H9 (cell line): Measurements from ENCODE around the gene C13orf46. TPM values are rescaled to one million over a fixed set of nuclear protein-coding genes. Genes with fewer than 3 reads are reported as not detected.

Experiments used
- DNase-seq: peaks from one replicate; pipeline ENCODE4 v3.0.0-alpha.2; 2017
- H2AFZ ChIP-seq: one replicate; pipeline ENCODE4 v1.6.1; 2013; ENCODE audit warnings: mild to moderate bottlenecking, low read length, control low read depth, moderate library complexity
- H2AK5ac ChIP-seq: 2 replicates; pipeline ENCODE4 v1.6.1; 2013; ENCODE audit warnings: low read length, control low read depth, mixed read lengths; ENCODE audit not compliant: insufficient read length
- H2BK120ac ChIP-seq: one replicate; pipeline ENCODE4 v1.6.1; 2013; ENCODE audit warnings: low read depth, mild to moderate bottlenecking, low read length, control low read depth, inconsistent platforms; ENCODE audit not compliant: poor library complexity, severe bottlenecking
- H2BK12ac ChIP-seq: 2 replicates; pipeline ENCODE4 v1.6.1; 2013; ENCODE audit warnings: low read length, control low read depth, mixed read lengths, low read depth; ENCODE audit not compliant: insufficient read length
- H2BK15ac ChIP-seq: 2 replicates; pipeline ENCODE4 v1.6.1; 2013; ENCODE audit warnings: low read depth, low read length, control low read depth
- H2BK20ac ChIP-seq: one replicate; pipeline ENCODE4 v1.6.1; 2013; ENCODE audit warnings: low read depth, mild to moderate bottlenecking, low read length, control low read depth, inconsistent platforms; ENCODE audit not compliant: poor library complexity, severe bottlenecking
- H2BK5ac ChIP-seq: 2 replicates; pipeline ENCODE4 v1.6.1; 2013; ENCODE audit warnings: low read length, control low read depth, mixed read lengths; ENCODE audit not compliant: insufficient read length
- H3K14ac ChIP-seq: 2 replicates; pipeline ENCODE4 v1.6.1; 2013; ENCODE audit warnings: low read length, control low read depth; ENCODE audit not compliant: insufficient read depth
- H3K18ac ChIP-seq: 2 replicates; pipeline ENCODE4 v1.6.1; 2013; ENCODE audit warnings: low read depth, mild to moderate bottlenecking, mixed read lengths, low read length, control low read depth; ENCODE audit not compliant: insufficient read length
- H3K23ac ChIP-seq: 2 replicates; pipeline ENCODE4 v1.6.1; 2013; ENCODE audit warnings: low read length, control low read depth, mixed read lengths, low read depth; ENCODE audit not compliant: insufficient read length
- H3K23me2 ChIP-seq: 2 replicates; pipeline ENCODE4 v1.6.1; 2013; ENCODE audit warnings: low read depth, mild to moderate bottlenecking, mixed read lengths, low read length, control low read depth; ENCODE audit not compliant: insufficient read length, poor library complexity, severe bottlenecking
- H3K27ac ChIP-seq: 2 replicates; pipeline ENCODE4 v1.5.1; 2013; ENCODE audit warnings: low read length, control low read depth, mixed read lengths, low read depth; ENCODE audit not compliant: insufficient read length
- H3K27me3 ChIP-seq: 2 replicates; pipeline ENCODE4 v1.6.1; 2013; ENCODE audit warnings: low read length, control low read depth, inconsistent platforms; ENCODE audit not compliant: insufficient read depth
- H3K4ac ChIP-seq: 2 replicates; pipeline ENCODE4 v1.6.1; 2013; ENCODE audit warnings: low read depth, mild to moderate bottlenecking, control low read depth, inconsistent platforms, low read length, moderate library complexity
- H3K4me1 ChIP-seq: 2 replicates; pipeline ENCODE4 v1.6.1; 2013; ENCODE audit warnings: low read length, control low read depth, inconsistent platforms; ENCODE audit not compliant: insufficient read depth
- H3K4me2 ChIP-seq: 2 replicates; pipeline ENCODE4 v1.6.1; 2013; ENCODE audit warnings: low read length, control low read depth, mixed read lengths; ENCODE audit not compliant: insufficient read length, insufficient read depth
- H3K56ac ChIP-seq: 2 replicates; pipeline ENCODE4 v1.6.1; 2013; ENCODE audit warnings: low read depth, mild to moderate bottlenecking, mixed read lengths, low read length, control low read depth; ENCODE audit not compliant: insufficient read length
- H3K79me1 ChIP-seq: 2 replicates; pipeline ENCODE4 v1.6.1; 2013; ENCODE audit warnings: low read depth, mild to moderate bottlenecking, moderate library complexity, low read length, control low read depth, inconsistent platforms; ENCODE audit not compliant: insufficient read depth, poor library complexity, severe bottlenecking
- H3K79me2 ChIP-seq: 2 replicates; pipeline ENCODE4 v1.6.1; 2013; ENCODE audit warnings: low read length, control low read depth, inconsistent platforms; ENCODE audit not compliant: insufficient read depth
- H3K9ac ChIP-seq: 2 replicates; pipeline ENCODE4 v1.6.1; 2013; ENCODE audit warnings: low read length, control low read depth, mixed read lengths; ENCODE audit not compliant: insufficient read length; ENCODE audit errors: extremely low read depth
- H3K9me3 ChIP-seq: one replicate; pipeline ENCODE4 v1.6.1; 2013; ENCODE audit warnings: low read depth, low read length, inconsistent platforms; ENCODE audit not compliant: control insufficient read depth
- H3T11ph ChIP-seq: one replicate; pipeline ENCODE4 v1.6.1; 2013; ENCODE audit warnings: mild to moderate bottlenecking, low read length, control low read depth, inconsistent platforms
- H4K20me1 ChIP-seq: one replicate; pipeline ENCODE4 v1.6.1; 2013; ENCODE audit not compliant: control insufficient read depth, insufficient read length, insufficient read depth
- H4K5ac ChIP-seq: 2 replicates; pipeline ENCODE4 v1.6.1; 2013; ENCODE audit warnings: low read depth, mild to moderate bottlenecking, mixed read lengths, low read length, control low read depth; ENCODE audit not compliant: insufficient read length
- H4K8ac ChIP-seq: replicated peaks from 2 replicates; pipeline ENCODE4 v1.6.1; 2013; ENCODE audit warnings: low read length, control low read depth, mixed read lengths, low read depth; ENCODE audit not compliant: insufficient read length
- H4K91ac ChIP-seq: 2 replicates; pipeline ENCODE4 v1.6.1; 2013; ENCODE audit warnings: low read depth, mild to moderate bottlenecking, moderate library complexity, mixed read lengths, low read length, control low read depth; ENCODE audit not compliant: insufficient read length
- H3K27ac Mint-ChIP-seq, 3 experiments: 2 replicates in 2 of 3; 3 replicates in 1 of 3; pipeline ENCODE4 v1.8.0; 2020 to 2021; ENCODE audit warnings: mixed read lengths in 3 of 3, mild to moderate bottlenecking in 1 of 3, moderate library complexity in 1 of 3
- H3K27me3 Mint-ChIP-seq: 2 replicates; pipeline ENCODE4 v1.8.0; 2021; ENCODE audit warnings: low read depth, mild to moderate bottlenecking, moderate library complexity, mixed read lengths
- H3K36me3 Mint-ChIP-seq, 3 experiments: 2 replicates in 2 of 3; 3 replicates in 1 of 3; pipeline ENCODE4 v1.8.0; 2020 to 2021; ENCODE audit warnings: low read depth in 3 of 3, mixed read lengths in 3 of 3; ENCODE audit not compliant: insufficient read depth in 1 of 3
- H3K4me1 Mint-ChIP-seq, 2 experiments: 2 replicates each; pipeline ENCODE4 v1.8.0; 2020; ENCODE audit warnings: mixed read lengths in 2 of 2
- H3K4me3 Mint-ChIP-seq, 2 experiments: 2 replicates in 1 of 2; 3 replicates in 1 of 2; pipeline ENCODE4 v1.8.0; 2020 to 2021; ENCODE audit warnings: mild to moderate bottlenecking in 2 of 2, mixed read lengths in 2 of 2, moderate library complexity in 1 of 2
- H3K9me3 Mint-ChIP-seq, 2 experiments: 2 replicates in 1 of 2; 3 replicates in 1 of 2; pipeline ENCODE4 v1.8.0; 2020; ENCODE audit warnings: mild to moderate bottlenecking in 2 of 2, mixed read lengths in 2 of 2, moderate library complexity in 1 of 2
- CTCF ChIP-seq: fragments of 200-600 bp; sonication (generic); conservative IDR thresholded peaks from 3 replicates; pipeline ENCODE4 v1.8.0; 2021; ENCODE audit warnings: antibody characterized with exemption, mild to moderate bottlenecking
- WGBS: extraction: QIAGEN DNeasy Blood & Tissue Kit; methylation state at CpG from one replicate; pipeline ENCODE4 v1.1.7; 2013; ENCODE audit warnings: missing lambda C conversion rate, low lambda C conversion rate, mixed read lengths; ENCODE audit not compliant: insufficient read length; ENCODE audit errors: extremely low coverage; 5-methylcytosine and 5-hydroxymethylcytosine counted together
- total RNA-seq: library from RNA; stranded (reverse); gene quantifications from 2 replicates; pipeline ENCODE4 v1.2.1, GENCODE V29; 2021

The C13orf46 gene
- total RNA-seq, 1 experiment from 2014 or later, result 0.55 TPM

GRCh38 chr13:113926301-113926761 is 47.5 kb downstream of the C13orf46 start:
- no peaks in the 10 kb centered on the region for H3K79me1 ChIP-seq
- H3K9me3 ChIP-seq, result no peaks in the 10 kb centered on the region
- Mint-ChIP-seq H3K9me3 (peaks cover 18 to 20% of the 10 kb centered on the region in 2 experiments), H3K27ac (no peak overlapping the region), H3K4me1 (peaks cover 11 to 13% of the 10 kb centered on the region in 2 experiments), H3K36me3 (peaks cover 3 to 20% (median 4%) of the 10 kb centered on the region in 3 experiments; a peak in 5 of 7 replicates), H3K27me3 (peaks cover 16% of the 10 kb centered on the region), H3K4me3 (no peak overlapping the region)
- H3K4me2 ChIP-seq, result no peak overlapping the region
- H3T11ph ChIP-seq, result no peak overlapping the region
- no peak overlapping the region for H4K8ac ChIP-seq
- H2BK12ac ChIP-seq, result no peak overlapping the region
- H2BK20ac ChIP-seq, result no peak overlapping the region
- no peak overlapping the region for H3K9ac ChIP-seq
- H3K23ac ChIP-seq, result no peak overlapping the region
- WGBS, result no CpG with 5 or more reads among the region's 16 CpGs
- H3K27me3 ChIP-seq, result no peaks in the 10 kb centered on the region
- TF ChIP-seq CTCF, result no peak
- no peak overlapping the region for H2BK15ac ChIP-seq
- no peak overlapping the region for H2BK5ac ChIP-seq
- no peak overlapping the region for H2BK120ac ChIP-seq
- no peaks in the 10 kb centered on the region for H3K23me2 ChIP-seq
- no peak overlapping the region for H4K5ac ChIP-seq
- H3K79me2 ChIP-seq, result no peaks in the 10 kb centered on the region
- peak; percentile 17 for DNase-seq
- H3K4me1 ChIP-seq, result no peaks in the 10 kb centered on the region
- no peak overlapping the region for H3K18ac ChIP-seq
- H4K91ac ChIP-seq, result no peak overlapping the region
- no peak overlapping the region for H3K56ac ChIP-seq
- H2AK5ac ChIP-seq, result no peak overlapping the region
- H4K20me1 ChIP-seq, result no peaks in the 10 kb centered on the region
- H3K14ac ChIP-seq, result no peak overlapping the region
- H3K4ac ChIP-seq, result no peak overlapping the region
- H3K27ac ChIP-seq, result no peak overlapping the region
- H2AFZ ChIP-seq, result no peak overlapping the region
